ENCODE results near the gene SLC46A1.

Gene SLC46A1

DNA sequence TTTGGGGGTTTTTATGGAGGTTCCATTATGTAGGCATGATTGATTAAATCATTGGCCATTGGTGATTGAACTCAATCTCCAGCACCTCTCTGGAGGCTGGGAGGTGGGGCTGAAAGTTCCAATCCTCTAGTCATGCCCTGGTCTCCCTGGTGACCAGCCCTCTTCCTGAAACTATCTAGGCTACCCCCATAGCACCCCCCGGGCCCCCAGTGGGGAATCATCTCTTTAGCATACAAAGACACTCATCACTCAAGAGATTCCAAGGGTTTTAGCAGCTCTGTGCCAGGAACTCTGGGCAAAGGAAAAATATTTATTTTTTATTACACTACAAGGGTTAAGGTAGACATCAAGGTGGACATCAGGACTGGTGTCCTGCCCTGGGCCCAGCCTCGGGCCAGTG lies 10.6 kb downstream of the SLC46A1 start:
- ChIA-PET CTCF (no interaction called here), POLR2A (interaction anchor here (3.9 kb wide), 1 partner anchor 10 kb away, joined by 22 read pairs; the partner anchor contains the start of gene SLC46A1)
- TF ChIP-seq FOXM1 (IDR thresholded peaks at IDR 0.05; ENCODE audit: borderline replicate concordance) = no peak
- no peak for DNase-seq (ENCODE audit: extremely low spot score)

DNA sequence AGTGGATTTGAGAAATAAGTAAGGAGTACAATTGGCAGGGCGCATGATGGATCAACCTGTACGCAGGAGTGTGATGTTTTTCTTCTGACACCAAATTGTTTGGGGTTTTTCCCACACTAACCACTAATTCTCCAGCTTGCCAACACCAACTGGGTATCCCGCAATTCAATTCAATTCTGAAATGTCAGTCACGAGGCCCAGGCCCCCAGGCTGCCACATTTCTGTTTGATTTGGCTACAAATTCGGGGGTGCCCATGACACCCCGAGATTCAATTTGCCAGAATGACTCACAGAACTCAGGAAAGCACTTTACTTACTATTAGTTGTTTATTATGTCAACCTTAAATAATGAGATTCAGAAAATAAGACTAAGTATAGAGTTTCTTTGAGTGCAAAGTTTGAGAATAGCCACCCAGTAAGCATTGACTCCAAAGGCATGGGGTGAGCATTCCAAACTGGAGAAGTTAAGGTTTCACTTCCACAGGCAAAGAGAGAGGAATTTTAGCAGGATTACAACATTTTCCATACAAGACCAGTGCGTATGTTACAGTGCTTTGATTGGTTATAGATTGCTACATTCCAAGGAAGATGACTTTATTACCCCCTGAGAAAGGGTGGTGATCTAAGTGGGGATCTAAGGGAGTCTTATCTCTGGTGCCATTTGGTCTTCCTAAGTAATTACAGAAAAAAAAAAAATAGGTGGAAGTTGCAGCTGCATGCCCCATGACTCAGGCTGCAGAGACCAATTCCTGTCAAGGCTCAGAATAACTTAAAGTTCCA lies 11.5 kb downstream of the SLC46A1 start:
- no peak for TF ChIP-seq ARNT (IDR thresholded peaks at IDR 0.05)
- TF ChIP-seq SP1 (IDR thresholded peaks at IDR 0.05) = no peak
- no peak for TF ChIP-seq BHLHE40 (IDR thresholded peaks at IDR 0.05; ENCODE audit: borderline replicate concordance)
- no peak for TF ChIP-seq SUZ12 (IDR thresholded peaks at IDR 0.05)
- no peak for TF ChIP-seq L3MBTL2 (conservative IDR thresholded peaks at IDR 0.05)
- TF ChIP-seq ZNF384 (IDR thresholded peaks at IDR 0.05) = no peak
- TF ChIP-seq FOXM1 (IDR thresholded peaks at IDR 0.05; ENCODE audit: borderline replicate concordance) = no peak
- TF ChIP-seq FOXA1 (IDR thresholded peaks at IDR 0.05) = no peak
- no peak for TF ChIP-seq NFRKB (IDR thresholded peaks at IDR 0.05)
- TF ChIP-seq, protein P1, sequence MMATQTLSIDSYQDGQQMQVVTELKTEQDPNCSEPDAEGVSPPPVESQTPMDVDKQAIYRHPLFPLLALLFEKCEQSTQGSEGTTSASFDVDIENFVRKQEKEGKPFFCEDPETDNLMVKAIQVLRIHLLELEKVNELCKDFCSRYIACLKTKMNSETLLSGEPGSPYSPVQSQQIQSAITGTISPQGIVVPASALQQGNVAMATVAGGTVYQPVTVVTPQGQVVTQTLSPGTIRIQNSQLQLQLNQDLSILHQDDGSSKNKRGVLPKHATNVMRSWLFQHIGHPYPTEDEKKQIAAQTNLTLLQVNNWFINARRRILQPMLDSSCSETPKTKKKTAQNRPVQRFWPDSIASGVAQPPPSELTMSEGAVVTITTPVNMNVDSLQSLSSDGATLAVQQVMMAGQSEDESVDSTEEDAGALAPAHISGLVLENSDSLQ (IDR thresholded peaks at IDR 0.05) = no peak
- no peak for TF ChIP-seq ELF4 (IDR thresholded peaks at IDR 0.05)
- no peak for TF ChIP-seq FOXK2 (IDR thresholded peaks at IDR 0.05)
- no peak for TF ChIP-seq LEF1 (IDR thresholded peaks at IDR 0.05; ENCODE audit: borderline replicate concordance)
- no peak for TF ChIP-seq HDGF (IDR thresholded peaks at IDR 0.05; ENCODE audit: borderline replicate concordance)
- no peak for TF ChIP-seq CTBP1 (IDR thresholded peaks at IDR 0.05; ENCODE audit: borderline replicate concordance)
- TF ChIP-seq TARDBP (IDR thresholded peaks at IDR 0.05) = no peak
- ChIA-PET POLR2A (interaction anchor here (1.2 to 3.9 kb wide), 3 partner anchors 11 to 77 kb away, joined by 3 to 22 read pairs (median 4); partner anchors contain the start of genes IFT20, SLC46A1 and TNFAIP1), CTCF (no interaction called here)
- no peak for DNase-seq (ENCODE audit: extremely low spot score)

DNA sequence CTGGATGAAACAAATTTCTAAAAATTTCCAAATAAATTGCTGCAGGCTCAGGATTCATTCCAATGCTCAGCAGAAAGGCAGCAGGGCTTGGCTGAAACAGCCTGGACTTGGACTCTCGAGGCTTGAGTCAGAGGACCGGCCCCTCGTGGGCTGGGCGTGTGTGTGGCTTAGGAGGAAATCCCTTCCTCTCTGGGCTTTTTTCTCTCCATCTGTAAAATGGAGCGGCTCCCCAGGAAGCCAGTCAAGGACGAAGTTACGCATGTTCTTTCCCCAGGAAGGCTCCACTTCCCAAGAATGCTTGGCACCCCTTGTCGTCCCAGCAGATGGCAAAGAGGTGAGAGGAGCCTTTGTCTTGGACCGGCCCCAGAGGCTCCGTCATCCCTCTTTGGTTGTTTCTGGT lies 13.5 kb downstream of the SLC46A1 start:
- ChIA-PET CTCF (no interaction called here), POLR2A (no interaction called here)
- no peak for DNase-seq (ENCODE audit: extremely low spot score)
- TF ChIP-seq NFRKB (IDR thresholded peaks at IDR 0.05) (no peak), SUZ12 (IDR thresholded peaks at IDR 0.05) (no peak), CTBP1 (IDR thresholded peaks at IDR 0.05; ENCODE audit: borderline replicate concordance) (no peak), SP1 (IDR thresholded peaks at IDR 0.05) (no peak), ARNT (IDR thresholded peaks at IDR 0.05) (no peak), FOXK2 (IDR thresholded peaks at IDR 0.05) (no peak), FOXA1 (IDR thresholded peaks at IDR 0.05) (no peak), L3MBTL2 (conservative IDR thresholded peaks at IDR 0.05) (no peak), LEF1 (IDR thresholded peaks at IDR 0.05; ENCODE audit: borderline replicate concordance) (no peak), FOXM1 (IDR thresholded peaks at IDR 0.05; ENCODE audit: borderline replicate concordance) (no peak), BHLHE40 (IDR thresholded peaks at IDR 0.05; ENCODE audit: borderline replicate concordance) (no peak), ELF4 (IDR thresholded peaks at IDR 0.05) (no peak)
- TF ChIP-seq, protein P1 (IDR thresholded peaks at IDR 0.05) = no peak

- no peak for TF ChIP-seq ELF4 (IDR thresholded peaks at IDR 0.05)
- TF ChIP-seq L3MBTL2 (conservative IDR thresholded peaks at IDR 0.05) = no peak
- no peak for TF ChIP-seq FOXM1 (IDR thresholded peaks at IDR 0.05; ENCODE audit: borderline replicate concordance)
- TF ChIP-seq TARDBP (IDR thresholded peaks at IDR 0.05) = no peak
- TF ChIP-seq SP1 (IDR thresholded peaks at IDR 0.05) = no peak
- CTCF ChIA-PET = no interaction called here
- DNase-seq (ENCODE audit: extremely low spot score) = no peak
- POLR2A ChIA-PET = interaction anchor here (0.9 to 1.0 kb wide), 3 partner anchors 10 to 16 kb away, joined by 3 to 4 read pairs (median 3); no protein-coding TSS in a partner anchor
Observed at GRCh38 chr17:28391401-28391800, 14.6 kb downstream of the SLC46A1 start.

GRCh38 chr17:28390984-28391383 lies 15.0 kb downstream of the SLC46A1 start:
- ChIA-PET CTCF (no interaction called here), POLR2A (interaction anchor here (1.0 kb wide), 2 partner anchors 11 to 14 kb away, joined by 3 to 4 read pairs; no protein-coding TSS in a partner anchor)

GRCh38 chr17:28390563-28390962 lies 15.4 kb downstream of the SLC46A1 start:
- no peak for DNase-seq (ENCODE audit: extremely low spot score)
- ChIA-PET CTCF (no interaction called here), POLR2A (interaction anchor here (1.0 kb wide), 1 partner anchor 14 kb away, joined by 3 read pairs; no protein-coding TSS in a partner anchor)
- TF ChIP-seq FOXK2 (IDR thresholded peaks at IDR 0.05) = no peak
- TF ChIP-seq BHLHE40 (IDR thresholded peaks at IDR 0.05; ENCODE audit: borderline replicate concordance) = no peak
- TF ChIP-seq ELF4 (IDR thresholded peaks at IDR 0.05) = no peak

More at GRCh38 chr17:28390984-28391383, 15.0 kb downstream of the SLC46A1 start:
- DNase-seq (ENCODE audit: extremely low spot score) = no peak
- no peak for TF ChIP-seq BHLHE40 (IDR thresholded peaks at IDR 0.05; ENCODE audit: borderline replicate concordance)
- TF ChIP-seq L3MBTL2 (conservative IDR thresholded peaks at IDR 0.05) = no peak
- no peak for TF ChIP-seq SUZ12 (IDR thresholded peaks at IDR 0.05)
- no peak for TF ChIP-seq HDGF (IDR thresholded peaks at IDR 0.05; ENCODE audit: borderline replicate concordance)
- TF ChIP-seq ELF4 (IDR thresholded peaks at IDR 0.05) = no peak
- no peak for TF ChIP-seq SP1 (IDR thresholded peaks at IDR 0.05)
- TF ChIP-seq FOXM1 (IDR thresholded peaks at IDR 0.05; ENCODE audit: borderline replicate concordance) = no peak
- no peak for TF ChIP-seq FOXK2 (IDR thresholded peaks at IDR 0.05)
- TF ChIP-seq, protein P1 (IDR thresholded peaks at IDR 0.05) = no peak
- TF ChIP-seq NFRKB (IDR thresholded peaks at IDR 0.05) = no peak
- TF ChIP-seq TARDBP (IDR thresholded peaks at IDR 0.05) = no peak
- no peak for TF ChIP-seq LEF1 (IDR thresholded peaks at IDR 0.05; ENCODE audit: borderline replicate concordance)
- TF ChIP-seq ZNF384 (IDR thresholded peaks at IDR 0.05) = no peak
- no peak for TF ChIP-seq FOXA1 (IDR thresholded peaks at IDR 0.05)

Data from HEK293T (cell line).